GM12865 (cell line): ENCODE results near the gene ALG5.

Experiments used
- DNase-seq: peaks from one replicate; pipeline ENCODE4 v3.0.0; 2010; ENCODE audit warnings: low read depth
- H3K4me3 ChIP-seq: 2 replicates; pipeline ENCODE4 v1.5.1; 2011; ENCODE audit warnings: mild to moderate bottlenecking, low read depth, low read length, control low read depth
- CTCF ChIP-seq: IDR thresholded peaks from 2 replicates; pipeline ENCODE4 v1.5.1; 2011; ENCODE audit warnings: low read length, control low read depth, low read depth, inconsistent platforms; ENCODE audit not compliant: insufficient read depth; ENCODE audit errors: missing control alignments

The ALG5 gene

GRCh38 chr13:36959456-36960116 lies 39.6 kb downstream of the ALG5 start:
- no peak overlapping the region for H3K4me3 ChIP-seq
- TF ChIP-seq CTCF = no peak
- DNase-seq = no peak

GRCh38 chr13:36954542-36954941 lies 44.6 kb downstream of the ALG5 start:
- TF ChIP-seq CTCF = no peak
- no peak overlapping the region for H3K4me3 ChIP-seq
- no peak for DNase-seq

- no peak for DNase-seq
- no peak overlapping the region for H3K4me3 ChIP-seq
- TF ChIP-seq CTCF = no peak
Measured at GRCh38 chr13:36950920-36951319, 48.2 kb downstream of the ALG5 start.

GRCh38 chr13:36950330-36950729 lies 48.8 kb downstream of the ALG5 start:
- H3K4me3 ChIP-seq = no peak overlapping the region
- DNase-seq = no peak
- no peak for TF ChIP-seq CTCF

- H3K4me3 ChIP-seq = no peak overlapping the region
- DNase-seq = no peak
- no peak for TF ChIP-seq CTCF
Measured at GRCh38 chr13:36945078-36945477, 54.1 kb downstream of the ALG5 start.

- TF ChIP-seq CTCF = no peak
- DNase-seq = no peak
- H3K4me3 ChIP-seq = no peak overlapping the region
Measured at GRCh38 chr13:36925603-36926002, 73.5 kb downstream of the ALG5 start.

- H3K4me3 ChIP-seq = no peak overlapping the region
- no peak for TF ChIP-seq CTCF
- DNase-seq = no peak
Measured at GRCh38 chr13:36924001-36924400, 75.1 kb downstream of the ALG5 start.
